ENCODE results near the gene RB1. TPM values are rescaled to one million over a fixed set of nuclear protein-coding genes. Genes with fewer than 3 reads are reported as not detected.

RB1 gene
- total and polyA plus RNA-seq, 11 donors = 8.5 to 52.1 (median 26.7) TPM

DNA sequence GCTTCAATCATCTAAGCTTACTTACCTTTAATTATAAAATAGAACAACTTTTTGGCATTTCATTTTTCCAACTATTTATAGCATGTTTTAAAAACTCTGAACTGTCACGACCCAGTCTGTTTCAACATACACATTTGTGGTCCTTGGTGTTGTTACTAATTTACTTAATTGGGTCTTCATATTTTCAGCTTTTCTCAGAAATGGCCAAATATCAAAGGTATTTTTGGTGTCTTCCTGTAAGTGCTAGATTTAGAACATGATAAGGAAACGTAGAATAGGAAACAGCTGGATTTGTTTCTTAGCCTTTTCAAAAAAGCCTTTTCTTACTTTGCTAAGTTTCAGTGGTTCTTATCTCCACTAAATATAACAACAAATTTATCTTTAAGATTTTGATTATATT lies 97.9 kb downstream of the RB1 start:
- peaks cover 0 to 5% (median 0%) of the 10 kb centered on the region in 12 donors for H3K9me3 ChIP-seq
- H3K36me3 ChIP-seq = no peaks in the 10 kb centered on the region
- DNase-seq (no peak), ATAC-seq (peak in 1 of 4 donors; percentile 30)
- 24 to 40% (median 32%) methylated on average over 2 of the region's 2 CpGs for WGBS, 4 donors
- no peak for TF ChIP-seq POLR2A (IDR thresholded peaks at IDR 0.05)
- TF ChIP-seq, protein P1, sequence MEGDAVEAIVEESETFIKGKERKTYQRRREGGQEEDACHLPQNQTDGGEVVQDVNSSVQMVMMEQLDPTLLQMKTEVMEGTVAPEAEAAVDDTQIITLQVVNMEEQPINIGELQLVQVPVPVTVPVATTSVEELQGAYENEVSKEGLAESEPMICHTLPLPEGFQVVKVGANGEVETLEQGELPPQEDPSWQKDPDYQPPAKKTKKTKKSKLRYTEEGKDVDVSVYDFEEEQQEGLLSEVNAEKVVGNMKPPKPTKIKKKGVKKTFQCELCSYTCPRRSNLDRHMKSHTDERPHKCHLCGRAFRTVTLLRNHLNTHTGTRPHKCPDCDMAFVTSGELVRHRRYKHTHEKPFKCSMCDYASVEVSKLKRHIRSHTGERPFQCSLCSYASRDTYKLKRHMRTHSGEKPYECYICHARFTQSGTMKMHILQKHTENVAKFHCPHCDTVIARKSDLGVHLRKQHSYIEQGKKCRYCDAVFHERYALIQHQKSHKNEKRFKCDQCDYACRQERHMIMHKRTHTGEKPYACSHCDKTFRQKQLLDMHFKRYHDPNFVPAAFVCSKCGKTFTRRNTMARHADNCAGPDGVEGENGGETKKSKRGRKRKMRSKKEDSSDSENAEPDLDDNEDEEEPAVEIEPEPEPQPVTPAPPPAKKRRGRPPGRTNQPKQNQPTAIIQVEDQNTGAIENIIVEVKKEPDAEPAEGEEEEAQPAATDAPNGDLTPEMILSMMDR (IDR thresholded peaks at IDR 0.05) = no peak
- H3K4me3 ChIP-seq = peak overlapping the region in 8 of 12 donors; percentile 1 to 29 (median 8)
- peak overlapping the region; percentile 7 to 94 (median 72) for H3K27ac ChIP-seq
- H3K27me3 ChIP-seq = no peaks in the 10 kb centered on the region
- intact Hi-C loops (cut with DNase I) = loop anchor here in 9 of 10 donors (5.0 to 10.0 kb wide), 7 partner anchors 93 to 181 kb away; no protein-coding TSS in a partner anchor
- peaks cover 3 to 85% (median 42%) of the 10 kb centered on the region in 12 donors for H3K4me1 ChIP-seq

DNA sequence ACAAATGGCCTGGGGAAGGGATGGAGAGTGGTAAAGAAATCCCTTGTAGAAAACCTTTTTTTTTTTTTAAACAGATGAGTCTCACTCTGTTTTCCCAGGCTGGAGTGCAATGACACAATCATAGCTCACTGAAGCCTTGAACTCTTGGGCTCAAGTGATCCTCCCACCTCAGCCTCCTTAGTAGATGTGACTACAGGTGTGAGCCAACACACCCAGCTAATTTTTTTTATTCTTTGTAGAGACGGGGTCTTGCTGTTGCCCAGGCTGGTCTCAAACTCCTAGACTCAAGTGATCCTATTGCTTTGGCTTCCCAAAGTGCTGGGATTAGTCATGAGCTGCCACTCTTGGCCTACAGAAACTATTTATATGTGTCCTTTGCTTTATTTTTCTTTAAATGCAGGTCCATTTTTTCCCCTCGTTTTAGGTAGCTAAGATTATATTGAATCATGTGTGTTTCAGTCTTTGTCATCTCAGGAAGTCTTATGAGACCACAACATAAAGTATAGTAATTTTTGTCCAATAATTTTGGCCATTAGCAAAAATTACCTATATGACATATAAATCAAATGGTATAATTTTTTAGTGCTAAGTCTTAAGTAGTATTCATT lies 98.9 kb downstream of the RB1 start:
- H3K27ac ChIP-seq = peak overlapping the region in 11 of 12 donors; percentile 55 to 94 (median 73)
- H3K36me3 ChIP-seq = peaks cover 0 to 5% (median 0%) of the 10 kb centered on the region in 9 donors
- WGBS, 4 donors = 58 to 64% (median 60%) methylated on average over 2 of the region's 2 CpGs
- intact Hi-C loops (cut with DNase I) = loop anchor here in 9 of 10 donors (5.0 to 10.0 kb wide), 7 partner anchors 92 to 180 kb away; no protein-coding TSS in a partner anchor
- DNase-seq (no peak), ATAC-seq (no peak)
- no peaks in the 10 kb centered on the region for H3K9me3 ChIP-seq
- H3K4me1 ChIP-seq = peaks cover 3 to 94% (median 42%) of the 10 kb centered on the region in 12 donors
- H3K27me3 ChIP-seq = no peaks in the 10 kb centered on the region
- TF ChIP-seq, protein P1 (IDR thresholded peaks at IDR 0.05) = no peak
- TF ChIP-seq POLR2A (IDR thresholded peaks at IDR 0.05) = no peak
- peak overlapping the region in 3 of 12 donors; percentile 6 to 75 (median 15) for H3K4me3 ChIP-seq

DNA sequence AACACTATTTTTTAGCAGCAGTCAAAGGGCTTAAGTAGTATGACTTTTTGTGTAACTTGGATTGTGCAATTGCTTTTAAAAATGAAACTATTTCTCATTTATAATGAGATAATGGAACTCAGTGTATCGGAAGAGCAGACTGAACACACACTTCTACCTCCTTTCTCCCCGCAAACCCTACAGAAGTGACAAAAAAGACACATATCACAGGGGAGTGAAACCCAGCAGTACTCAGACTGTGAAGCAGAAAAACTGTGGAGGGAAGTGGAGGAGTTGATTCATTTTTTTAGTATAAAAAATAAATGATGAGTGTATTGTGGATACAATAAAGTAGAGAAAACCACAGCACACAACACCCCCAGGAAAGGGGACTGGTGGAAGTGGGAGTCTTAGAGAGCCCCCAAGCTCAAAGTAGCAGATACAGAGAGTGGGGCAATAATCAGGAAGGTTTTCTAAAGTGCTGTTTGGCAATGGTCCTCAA lies 99.6 kb downstream of the RB1 start:
- Histone ChIP-seq H3K9me3 (no peaks in the 10 kb centered on the region), H3K36me3 (peaks cover 0 to 5% (median 0%) of the 10 kb centered on the region in 9 donors), H3K4me1 (peaks cover 3 to 95% (median 34%) of the 10 kb centered on the region in 12 donors), H3K27ac (peak overlapping the region; percentile 42 to 94 (median 72)), H3K4me3 (peak overlapping the region in 8 of 12 donors; percentile 6 to 75 (median 22)), H3K27me3 (no peaks in the 10 kb centered on the region)
- DNase-seq (no peak), ATAC-seq (peak in 3 of 4 donors; percentile 16 to 42 (median 25))
- 43 to 62% (median 50%) methylated on average over 2 of the region's 2 CpGs for WGBS, 4 donors
- intact Hi-C loops (cut with DNase I) = loop anchor here in 9 of 10 donors (5.0 to 10.0 kb wide), 7 partner anchors 92 to 179 kb away; no protein-coding TSS in a partner anchor
- peak in 1 of 2 donors; percentile 25 for TF ChIP-seq POLR2A (IDR thresholded peaks at IDR 0.05)
- TF ChIP-seq, protein P1 (IDR thresholded peaks at IDR 0.05) = no peak

DNA sequence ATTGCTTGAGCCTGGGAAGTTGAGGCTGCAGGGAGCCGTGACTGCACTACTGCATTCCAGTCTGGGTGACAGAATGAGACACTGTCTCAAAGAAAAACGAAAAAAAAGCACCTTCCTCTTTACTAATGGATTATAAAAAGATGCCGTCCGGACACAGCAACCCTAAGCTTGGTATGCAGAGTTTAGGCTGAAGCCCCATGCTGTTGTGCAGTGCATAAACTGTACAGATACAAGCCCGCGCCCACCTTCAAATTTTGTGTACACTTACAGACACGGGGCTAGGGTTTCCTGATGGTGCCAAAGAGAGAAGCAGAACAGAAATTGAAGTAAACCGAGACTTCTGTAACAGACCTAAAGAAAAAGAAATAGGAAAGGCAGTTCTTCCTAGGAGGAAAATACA lies 100.4 kb downstream of the RB1 start:
- no peaks in the 10 kb centered on the region for H3K27me3 ChIP-seq
- no peak for TF ChIP-seq POLR2A (IDR thresholded peaks at IDR 0.05)
- TF ChIP-seq, protein P1 (IDR thresholded peaks at IDR 0.05) = no peak
- 62 to 74% (median 68%) methylated on average over 8 of the region's 8 CpGs for WGBS, 4 donors
- DNase-seq (no peak), ATAC-seq (peak in 1 of 4 donors; percentile 25)
- peak overlapping the region in 9 of 12 donors; percentile 6 to 75 (median 19) for H3K4me3 ChIP-seq
- H3K9me3 ChIP-seq = no peaks in the 10 kb centered on the region
- peaks cover 0 to 96% (median 28%) of the 10 kb centered on the region in 12 donors for H3K4me1 ChIP-seq
- H3K36me3 ChIP-seq = peaks cover 0 to 5% (median 0%) of the 10 kb centered on the region in 9 donors
- intact Hi-C loops (cut with DNase I) = loop anchor here in 9 of 10 donors (5.0 to 10.0 kb wide), 7 partner anchors 91 to 178 kb away; no protein-coding TSS in a partner anchor
- peak overlapping the region; percentile 42 to 94 (median 72) for H3K27ac ChIP-seq
